Gastrocnemius medialis (tissue), 4 donors: ENCODE data around the gene EXOC2.

Experiments
- POLR2A ChIP-seq, 2 donors: fragments of 450-650 bp; IDR thresholded peaks; one replicate each; pipeline ENCODE4 v1.6.1; 2017; ENCODE audit warnings: antibody characterized with exemption in 2 of 2, mild to moderate bottlenecking in 2 of 2, moderate library complexity in 2 of 2
- TF ChIP-seq, protein P1 (sequence below), 5 experiments: fragments of 450-650 bp in 3 of 5; fragments of 200-600 bp in 2 of 5; sonication (generic) in 2 of 5; IDR thresholded peaks in 4 of 5; conservative IDR thresholded peaks in 1 of 5; 1 replicate in 4 of 5; 2 replicates in 1 of 5; pipeline ENCODE4 v1.5.1; 2016 to 2019; ENCODE audit warnings: antibody characterized with exemption in 5 of 5, mild to moderate bottlenecking in 3 of 5, moderate library complexity in 3 of 5

DNA sequence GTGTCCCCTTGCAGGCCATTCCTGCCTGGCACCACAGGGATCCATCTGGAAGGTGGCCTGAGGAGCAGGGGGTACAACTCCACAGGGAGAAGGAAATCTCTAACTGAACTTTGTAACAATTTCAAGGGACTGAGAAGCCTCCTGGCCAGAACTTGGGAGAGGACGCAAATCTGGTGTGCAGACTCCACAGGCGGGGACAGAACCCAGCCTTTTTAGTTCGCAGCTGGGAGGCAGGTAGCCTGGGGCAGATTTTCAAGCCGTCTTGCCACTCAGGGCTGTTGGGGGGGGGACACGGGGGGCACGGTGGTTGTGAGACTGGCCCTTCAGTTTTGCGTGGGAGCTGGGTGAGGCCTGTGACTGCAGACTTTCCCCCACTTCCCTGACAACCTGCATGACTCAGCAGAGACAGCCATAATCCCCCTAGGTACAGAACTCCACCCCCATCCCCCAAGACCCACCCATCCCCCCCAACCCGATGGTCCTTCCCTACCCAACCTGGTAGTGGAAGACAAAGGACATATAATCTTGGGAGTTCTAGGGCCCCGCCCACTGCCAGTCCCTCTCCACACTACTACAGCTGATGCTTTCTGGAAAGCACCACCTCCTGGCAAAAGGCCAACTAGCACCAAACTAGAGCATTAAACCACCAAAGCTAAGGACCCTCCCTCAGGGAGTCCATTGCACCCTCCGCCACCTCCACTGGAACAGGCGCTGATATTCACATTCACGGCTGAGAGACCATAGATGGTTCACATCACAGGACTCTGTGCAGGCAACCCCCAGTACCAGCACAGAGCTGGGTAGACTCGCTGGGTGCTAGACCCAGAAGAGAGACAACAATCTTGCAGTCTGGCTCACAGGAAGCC lies 33.0 kb downstream of the EXOC2 start:
- no peak for TF ChIP-seq POLR2A (IDR thresholded peaks at IDR 0.05)
- TF ChIP-seq, protein P1, sequence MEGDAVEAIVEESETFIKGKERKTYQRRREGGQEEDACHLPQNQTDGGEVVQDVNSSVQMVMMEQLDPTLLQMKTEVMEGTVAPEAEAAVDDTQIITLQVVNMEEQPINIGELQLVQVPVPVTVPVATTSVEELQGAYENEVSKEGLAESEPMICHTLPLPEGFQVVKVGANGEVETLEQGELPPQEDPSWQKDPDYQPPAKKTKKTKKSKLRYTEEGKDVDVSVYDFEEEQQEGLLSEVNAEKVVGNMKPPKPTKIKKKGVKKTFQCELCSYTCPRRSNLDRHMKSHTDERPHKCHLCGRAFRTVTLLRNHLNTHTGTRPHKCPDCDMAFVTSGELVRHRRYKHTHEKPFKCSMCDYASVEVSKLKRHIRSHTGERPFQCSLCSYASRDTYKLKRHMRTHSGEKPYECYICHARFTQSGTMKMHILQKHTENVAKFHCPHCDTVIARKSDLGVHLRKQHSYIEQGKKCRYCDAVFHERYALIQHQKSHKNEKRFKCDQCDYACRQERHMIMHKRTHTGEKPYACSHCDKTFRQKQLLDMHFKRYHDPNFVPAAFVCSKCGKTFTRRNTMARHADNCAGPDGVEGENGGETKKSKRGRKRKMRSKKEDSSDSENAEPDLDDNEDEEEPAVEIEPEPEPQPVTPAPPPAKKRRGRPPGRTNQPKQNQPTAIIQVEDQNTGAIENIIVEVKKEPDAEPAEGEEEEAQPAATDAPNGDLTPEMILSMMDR (IDR thresholded peaks at IDR 0.05 in 4 of 5, conservative IDR thresholded peaks at IDR 0.05 in 1 of 5): no peak
